Mononuclear cell (primary cell): Measurements from ENCODE around the gene HOOK1. TPM values are rescaled to one million over a fixed set of nuclear protein-coding genes. Genes with fewer than 3 reads are reported as not detected.
"Not testable (repeated sequence)": the region's sequence is repeated elsewhere in the genome, so short reads cannot be mapped to it uniquely, and the experiment has no call there.

Source experiments
- H3K27me3 ChIP-seq: 2 replicates; pipeline ENCODE4 v1.6.0; 2011; ENCODE audit warnings: low read length, control low read depth; ENCODE audit not compliant: insufficient read depth
- H3K4me1 ChIP-seq: 2 replicates; pipeline ENCODE4 v1.5.1; 2011; ENCODE audit warnings: mild to moderate bottlenecking, low read length, control low read depth; ENCODE audit not compliant: insufficient read depth
- H3K4me3 ChIP-seq: 2 replicates; pipeline ENCODE4 v1.5.1; 2011; ENCODE audit warnings: mild to moderate bottlenecking, low read length, moderate library complexity
- H3K9me3 ChIP-seq: 2 replicates; pipeline ENCODE4 v1.5.1; 2011; ENCODE audit warnings: low read depth, mild to moderate bottlenecking, control low read depth, low read length
- total RNA-seq: library from RNA; depleted of rRNA; stranded (reverse); fragments of >200 nt; gene quantifications from one replicate; pipeline ENCODE4 v1.2.3, GENCODE V29; 2012

HOOK1 gene
- total RNA-seq, 1 donor = 8.8 TPM

DNA sequence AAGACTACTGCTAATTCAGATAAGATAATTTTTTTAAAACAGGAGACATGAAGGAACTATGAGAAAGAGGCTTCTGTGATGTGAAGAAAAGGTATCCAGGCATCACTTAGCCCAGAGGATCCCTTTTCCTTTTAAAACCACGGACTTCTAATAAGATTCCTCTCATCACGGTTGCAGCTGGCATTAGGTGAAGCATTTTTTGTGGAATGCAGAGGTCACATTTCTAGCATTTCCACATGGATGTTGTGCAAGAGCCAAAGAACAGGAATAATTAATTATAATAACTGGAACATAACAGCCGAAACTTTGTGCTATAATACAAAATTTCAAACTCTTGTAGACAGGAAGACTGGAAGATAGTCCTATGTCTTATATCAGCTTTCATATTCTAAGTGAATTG lies 84.2 kb downstream of the HOOK1 start:
- Histone ChIP-seq H3K4me1 (no peaks in the 10 kb centered on the region), H3K27me3 (no peaks in the 10 kb centered on the region), H3K4me3 (no peak overlapping the region), H3K9me3 (no peaks in the 10 kb centered on the region)

DNA sequence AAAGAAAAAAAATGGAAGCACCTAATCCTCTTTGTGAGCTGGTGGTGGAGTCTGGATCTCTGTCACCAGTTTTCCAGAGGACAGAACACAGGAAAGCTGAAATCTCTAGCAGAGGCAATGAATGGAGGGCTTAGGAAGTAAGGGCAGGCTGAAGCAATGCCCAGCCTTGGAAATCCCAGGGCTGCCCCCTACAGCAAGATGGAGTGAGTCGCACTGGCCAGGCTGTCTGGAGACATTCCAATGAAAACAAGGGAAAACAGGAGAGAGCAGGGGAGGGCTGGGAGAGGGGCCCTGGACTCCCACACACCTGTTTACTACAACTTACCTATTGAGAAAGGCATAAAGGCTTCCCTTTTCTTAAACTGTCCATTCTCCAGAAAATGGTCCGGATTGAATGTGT lies 85.9 kb downstream of the HOOK1 start:
- Histone ChIP-seq H3K9me3 (no peaks in the 10 kb centered on the region), H3K4me3 (no peak overlapping the region), H3K27me3 (no peaks in the 10 kb centered on the region), H3K4me1 (no peaks in the 10 kb centered on the region)

DNA sequence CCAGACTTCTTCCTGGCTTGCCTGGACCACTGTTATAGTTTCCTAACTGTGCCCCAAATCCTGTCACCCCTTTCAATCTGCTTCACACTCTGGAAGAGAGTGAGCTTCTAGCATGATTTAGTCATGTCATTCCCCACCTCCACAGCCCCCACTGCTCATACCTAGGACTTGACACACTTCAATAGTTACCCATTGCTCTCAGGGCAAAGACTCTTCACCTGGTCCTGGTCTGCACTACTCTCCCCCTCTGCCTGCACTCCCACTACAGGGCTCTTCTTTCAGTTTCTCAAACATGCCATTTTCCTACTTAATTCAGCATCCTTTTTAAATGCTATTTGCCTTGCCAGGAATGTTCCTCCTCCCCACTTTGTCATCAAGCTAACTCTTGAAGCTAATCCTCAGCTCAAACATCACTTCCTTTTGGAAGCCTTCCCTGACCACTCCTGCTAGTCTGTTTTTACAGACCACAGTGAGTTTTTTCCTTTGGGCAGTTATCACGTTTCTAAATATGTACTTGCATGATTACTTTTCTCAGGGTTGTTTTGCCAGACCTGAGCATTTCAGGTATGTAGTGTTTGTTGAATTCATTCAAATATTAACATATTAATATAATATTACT lies 87.1 kb downstream of the HOOK1 start:
- H3K4me1 ChIP-seq = no peaks in the 10 kb centered on the region
- H3K27me3 ChIP-seq = no peaks in the 10 kb centered on the region
- H3K9me3 ChIP-seq = no peaks in the 10 kb centered on the region
- no peak overlapping the region for H3K4me3 ChIP-seq

DNA sequence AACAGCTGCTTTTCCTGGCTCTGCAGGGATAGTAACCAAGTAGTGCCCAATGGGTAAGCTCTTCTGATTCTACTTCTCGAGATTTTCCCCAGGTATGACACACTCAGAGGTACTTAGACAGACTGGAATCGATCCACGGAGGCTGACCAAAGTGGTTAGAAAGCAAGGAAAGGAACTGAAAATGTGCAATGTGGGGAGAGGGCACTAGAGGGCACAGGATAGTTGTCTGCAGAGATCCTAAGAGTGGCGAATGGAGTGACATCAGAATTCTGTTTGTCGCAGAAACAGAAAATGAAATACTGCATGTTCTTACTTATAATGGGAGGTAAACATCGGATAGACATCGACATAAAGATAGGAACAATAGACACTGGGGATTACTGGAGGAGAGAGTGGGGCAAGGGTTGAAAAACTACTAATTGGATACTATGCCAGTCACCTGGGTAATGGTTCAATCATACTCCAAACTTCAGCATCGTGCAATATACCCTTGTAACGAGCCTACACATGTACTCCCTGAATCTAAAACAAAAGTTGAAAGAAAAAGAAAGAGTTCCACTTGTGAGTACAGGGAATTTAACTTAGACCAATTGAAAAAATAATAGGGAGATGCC lies 88.5 kb downstream of the HOOK1 start:
- Histone ChIP-seq H3K9me3 (no peaks in the 10 kb centered on the region), H3K4me3 (no peak overlapping the region), H3K27me3 (no peaks in the 10 kb centered on the region)

DNA sequence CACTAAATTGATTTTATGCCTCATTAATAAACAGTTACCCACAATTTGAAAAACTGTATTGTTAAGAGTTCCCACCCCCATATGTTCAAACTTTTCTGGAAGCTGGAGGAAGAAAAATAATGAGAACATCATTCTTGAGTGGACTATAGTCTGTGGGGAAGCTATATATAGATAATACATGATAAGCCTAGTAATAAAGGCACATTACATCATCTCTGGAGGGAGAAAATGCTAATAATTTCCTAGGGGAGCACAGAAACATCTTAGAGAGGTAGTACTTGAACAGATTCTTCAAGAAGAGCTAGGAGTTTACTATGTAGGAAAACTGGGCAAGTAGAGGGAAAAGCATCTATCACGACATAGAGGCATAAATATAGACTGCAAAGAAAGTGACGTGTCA lies 92.2 kb downstream of the HOOK1 start:
- no peak overlapping the region for H3K4me3 ChIP-seq
- H3K4me1 ChIP-seq = no peaks in the 10 kb centered on the region
- no peaks in the 10 kb centered on the region for H3K27me3 ChIP-seq
- no peaks in the 10 kb centered on the region for H3K9me3 ChIP-seq

More for the DNA sequence above, 88.5 kb downstream of the HOOK1 start:
- no peaks in the 10 kb centered on the region for H3K4me1 ChIP-seq

DNA sequence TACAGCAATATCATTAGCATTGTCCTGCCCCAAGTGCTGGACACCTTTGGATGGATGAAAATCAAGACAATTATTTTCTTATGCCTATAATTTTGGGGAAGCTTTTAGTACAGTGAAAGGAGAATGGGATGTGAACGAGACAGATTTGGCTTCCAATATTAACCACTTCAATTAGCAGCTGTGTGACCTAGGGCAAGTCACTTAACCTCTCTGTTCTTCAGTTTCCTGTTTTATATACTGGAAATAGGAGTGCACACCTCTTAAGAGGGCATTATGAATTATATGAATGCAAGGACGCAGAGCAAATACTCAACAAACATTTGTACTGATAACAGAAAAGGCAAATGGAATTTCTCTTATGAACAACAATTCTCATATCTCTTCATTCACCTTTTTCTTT lies 93.3 kb downstream of the HOOK1 start:
- H3K4me1 ChIP-seq = no peaks in the 10 kb centered on the region
- no peaks in the 10 kb centered on the region for H3K27me3 ChIP-seq
- H3K9me3 ChIP-seq = no peaks in the 10 kb centered on the region
- H3K4me3 ChIP-seq = no peak overlapping the region

DNA sequence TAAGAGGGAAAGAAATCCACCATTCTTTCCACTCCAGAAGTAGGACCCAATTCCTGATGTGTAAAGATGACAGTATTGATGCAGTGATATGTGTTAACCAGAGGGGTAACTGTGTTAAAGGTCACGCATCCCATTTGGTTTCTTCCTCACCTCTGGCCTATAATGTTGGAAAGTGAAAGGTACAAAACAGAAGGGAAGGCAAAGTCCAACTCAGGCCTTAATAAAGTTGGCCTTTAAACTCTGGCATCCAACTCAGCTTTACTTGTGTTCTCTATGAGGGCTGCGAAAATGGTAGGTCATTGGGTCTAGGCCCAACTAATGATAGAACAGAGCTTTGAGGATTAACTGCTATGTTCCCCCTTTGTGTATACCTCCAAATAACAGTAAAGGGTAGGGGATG lies 93.9 kb downstream of the HOOK1 start:
- Histone ChIP-seq H3K27me3 (no peaks in the 10 kb centered on the region), H3K4me3 (no peak overlapping the region)

DNA sequence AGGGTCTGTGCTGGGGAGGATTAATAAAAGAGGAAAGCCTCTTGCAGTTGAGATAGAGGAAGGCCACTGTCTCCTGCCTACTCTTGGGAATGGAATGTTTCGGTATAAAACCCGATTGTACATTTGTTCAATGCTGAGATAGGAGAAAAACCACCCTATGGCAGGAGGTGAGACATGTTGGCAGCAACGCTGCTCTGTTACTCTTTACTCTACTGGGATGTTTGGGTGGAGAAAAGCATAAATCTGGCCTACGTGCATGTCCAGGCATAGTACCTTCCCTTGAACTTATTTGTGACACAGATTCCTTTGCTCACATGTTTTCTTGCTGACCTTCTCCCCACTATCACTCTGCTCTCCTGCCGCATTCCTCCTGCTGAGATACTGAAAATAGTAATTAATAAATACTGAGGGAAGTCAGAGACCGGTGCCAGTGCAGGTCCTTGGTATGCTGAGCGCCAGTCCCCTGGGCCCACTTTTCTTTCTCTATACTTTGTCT lies 100.1 kb downstream of the HOOK1 start:
- not testable (repeated sequence) for H3K4me3 ChIP-seq, H3K27me3 ChIP-seq, H3K4me1 ChIP-seq, H3K9me3 ChIP-seq

More for the DNA sequence above, 93.9 kb downstream of the HOOK1 start:
- no peaks in the 10 kb centered on the region for H3K4me1 ChIP-seq
- H3K9me3 ChIP-seq = no peaks in the 10 kb centered on the region

DNA sequence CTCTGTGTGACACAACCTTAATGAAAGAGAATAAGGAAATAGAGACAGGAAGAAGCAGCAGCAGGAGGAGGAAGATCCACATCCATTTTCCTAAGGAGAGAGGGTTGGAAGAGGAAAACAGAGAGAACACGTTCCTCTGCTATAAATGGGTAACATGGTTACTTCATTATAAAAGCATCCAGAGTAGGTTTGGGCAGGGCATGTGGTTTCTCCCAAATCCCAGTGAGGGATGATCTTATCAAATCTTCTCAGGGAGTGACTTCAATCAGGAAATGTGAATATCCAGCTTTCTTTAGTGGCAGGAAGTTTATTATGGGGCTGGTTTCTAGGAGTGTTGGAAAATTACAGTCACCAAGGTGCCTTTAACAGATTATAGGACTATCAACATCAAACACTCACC lies 100.8 kb downstream of the HOOK1 start:
- Histone ChIP-seq H3K4me3 (no peak overlapping the region), H3K4me1 (no peaks in the 10 kb centered on the region), H3K9me3 (no peaks in the 10 kb centered on the region), H3K27me3 (no peaks in the 10 kb centered on the region)

DNA sequence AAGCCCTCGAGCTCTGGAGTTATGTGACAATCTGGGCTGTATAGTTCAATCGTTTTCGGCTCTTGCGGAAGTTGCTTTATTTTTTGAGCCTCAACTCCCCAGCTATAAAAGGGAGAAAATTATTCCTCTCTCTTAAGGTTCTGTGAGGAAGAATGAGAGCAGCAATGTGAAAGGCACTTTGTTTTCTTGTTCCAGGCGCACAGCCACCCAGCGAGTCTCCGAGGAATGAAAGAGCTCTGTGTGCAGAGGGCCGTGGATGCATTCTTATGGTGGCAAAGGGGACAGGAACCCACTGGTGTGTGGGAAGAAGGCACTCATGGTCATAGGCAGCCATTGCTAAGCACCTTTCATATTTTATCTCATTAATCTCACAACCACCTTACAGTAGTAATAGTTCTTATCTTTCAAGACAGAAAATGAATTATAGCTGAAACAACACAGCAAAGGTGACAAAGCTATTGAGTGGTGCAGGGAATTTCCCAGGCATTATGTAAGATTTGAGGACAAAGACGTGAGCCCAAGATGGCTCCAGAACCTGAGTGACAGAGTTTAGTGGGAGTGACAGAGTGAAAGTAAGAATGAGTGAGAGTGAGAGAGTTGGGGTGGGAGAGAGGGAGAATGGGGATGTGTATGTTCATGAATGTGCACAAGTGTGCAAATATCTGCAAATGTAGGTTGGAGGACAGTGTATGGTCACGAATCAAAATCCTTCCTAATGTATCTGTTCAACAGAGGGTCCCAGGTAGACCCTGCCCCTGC lies 102.5 kb downstream of the HOOK1 start:
- Histone ChIP-seq H3K9me3 (no peaks in the 10 kb centered on the region), H3K4me3 (no peak overlapping the region), H3K4me1 (no peaks in the 10 kb centered on the region), H3K27me3 (no peaks in the 10 kb centered on the region)

DNA sequence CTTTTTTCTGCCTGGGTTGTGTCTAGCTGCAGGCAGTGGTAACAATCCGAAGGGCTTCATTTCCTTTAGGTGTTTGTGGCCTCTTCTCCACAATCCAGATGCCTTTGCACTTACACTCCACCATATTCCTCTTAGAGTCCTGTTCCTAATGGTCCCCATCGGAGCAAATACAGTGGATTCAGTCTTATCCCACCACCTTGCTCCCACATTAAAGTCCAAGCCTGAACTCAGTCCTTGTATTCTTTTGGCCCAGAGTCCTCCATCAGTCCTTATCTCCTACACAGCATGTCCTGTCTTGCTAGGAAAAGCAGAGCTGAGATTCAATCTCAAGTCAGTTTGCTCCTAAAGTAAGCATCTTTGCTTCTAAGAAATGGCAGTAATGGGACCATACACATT lies 103.0 kb downstream of the HOOK1 start:
- Histone ChIP-seq H3K4me1 (no peaks in the 10 kb centered on the region), H3K4me3 (no peak overlapping the region), H3K27me3 (no peaks in the 10 kb centered on the region), H3K9me3 (no peaks in the 10 kb centered on the region)

DNA sequence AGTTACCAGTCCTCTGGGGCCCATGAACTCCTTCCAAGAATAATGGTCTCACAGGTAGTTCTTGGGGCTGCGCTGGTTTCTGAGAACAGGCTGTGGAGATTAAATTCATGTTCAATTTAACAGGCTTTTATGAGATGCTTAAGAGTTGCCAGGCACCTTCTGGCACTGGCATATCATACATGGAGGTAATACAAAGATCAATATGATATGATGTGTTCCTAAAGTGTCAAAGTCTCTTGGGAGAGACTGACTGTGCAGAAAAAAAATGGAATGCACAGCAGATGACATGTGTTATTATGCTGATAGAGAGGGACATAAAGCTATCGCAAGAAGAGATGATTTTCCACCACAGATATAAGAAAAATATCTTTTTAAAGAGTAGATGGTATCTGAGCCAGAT lies 105.0 kb downstream of the HOOK1 start:
- peaks cover 10% of the 10 kb centered on the region for H3K9me3 ChIP-seq
- no peak overlapping the region for H3K4me3 ChIP-seq
- H3K4me1 ChIP-seq = no peaks in the 10 kb centered on the region
- H3K27me3 ChIP-seq = no peaks in the 10 kb centered on the region

DNA sequence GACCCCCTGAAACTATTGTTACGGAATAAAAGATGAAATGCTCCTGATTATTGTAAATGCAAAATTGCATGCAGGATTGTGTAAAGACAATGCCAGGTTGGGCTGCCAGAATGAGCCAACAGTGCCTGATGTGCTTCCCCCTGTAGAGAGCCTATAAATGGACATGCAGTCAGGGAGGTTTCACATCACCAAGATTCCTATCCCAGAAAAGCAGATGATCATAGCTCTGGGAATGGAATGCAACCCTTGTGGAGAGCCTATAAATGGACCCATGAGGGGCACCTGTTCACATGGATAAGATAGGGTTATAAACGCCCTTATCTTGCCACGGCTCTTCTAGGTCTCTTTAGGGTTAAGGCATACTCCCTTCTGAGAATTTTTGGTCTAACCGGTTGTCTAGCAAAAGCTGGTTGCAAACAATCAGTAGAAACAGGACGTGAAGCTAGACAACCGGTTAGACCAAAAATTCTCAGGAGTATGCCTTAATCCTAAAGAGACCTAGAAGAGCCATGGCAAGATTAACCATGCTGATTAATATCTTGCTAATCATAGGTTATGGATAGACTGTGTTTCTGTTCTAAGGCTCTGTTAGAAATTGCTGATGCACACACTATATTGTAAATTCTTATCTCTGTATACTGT lies 106.6 kb downstream of the HOOK1 start:
- not testable (repeated sequence) for H3K27me3 ChIP-seq, H3K4me3 ChIP-seq, H3K4me1 ChIP-seq
- peaks cover 13% of the 10 kb centered on the region for H3K9me3 ChIP-seq

DNA sequence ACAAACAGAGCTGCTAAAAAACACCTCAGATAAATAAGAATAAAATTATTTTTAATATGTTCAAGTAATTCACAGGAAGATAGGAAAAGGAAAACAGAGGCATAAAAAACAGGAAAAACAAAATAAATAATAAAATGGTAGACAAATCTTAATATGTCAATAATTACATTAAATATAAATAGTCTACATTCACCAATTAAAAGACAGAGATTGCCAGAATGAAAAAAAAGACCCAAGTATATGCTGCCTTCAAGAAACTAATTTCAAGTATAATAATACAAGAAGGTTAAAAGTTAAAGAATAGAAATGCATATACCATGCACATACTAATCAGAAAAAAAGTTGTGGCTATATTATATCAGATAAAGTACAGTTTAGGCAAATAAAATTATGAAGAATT lies 109.9 kb downstream of the HOOK1 start:
- Histone ChIP-seq H3K4me3 (no peak overlapping the region), H3K9me3 (peaks cover 13% of the 10 kb centered on the region), H3K4me1 (peaks cover 3% of the 10 kb centered on the region), H3K27me3 (peaks cover 24% of the 10 kb centered on the region)
